Skin epidermis (tissue), 12 donors: Measurements from ENCODE around the gene GCH1.
A peak's percentile ranks its signal among the peaks of the same experiment; 100 is the strongest.
"Not testable (repeated sequence)": the region's sequence is repeated elsewhere in the genome, so short reads cannot be mapped to it uniquely, and the experiment has no call there.

Source experiments
- H3K27ac ChIP-seq, 21 experiments: fragments of 200-600 bp; sonication (generic) in 11 of 21; one replicate each; pipeline ENCODE4 v1.5.0; 2020; ENCODE audit warnings: mild to moderate bottlenecking in 3 of 21, inconsistent platforms in 2 of 21, moderate library complexity in 2 of 21
- H3K4me3 ChIP-seq, 7 experiments: fragments of 200-600 bp; sonication (generic) in 2 of 7; one replicate each; pipeline ENCODE4 v1.5.0; 2020; ENCODE audit warnings: inconsistent platforms in 2 of 7, mild to moderate bottlenecking in 2 of 7, moderate library complexity in 1 of 7

The GCH1 gene, protein sequence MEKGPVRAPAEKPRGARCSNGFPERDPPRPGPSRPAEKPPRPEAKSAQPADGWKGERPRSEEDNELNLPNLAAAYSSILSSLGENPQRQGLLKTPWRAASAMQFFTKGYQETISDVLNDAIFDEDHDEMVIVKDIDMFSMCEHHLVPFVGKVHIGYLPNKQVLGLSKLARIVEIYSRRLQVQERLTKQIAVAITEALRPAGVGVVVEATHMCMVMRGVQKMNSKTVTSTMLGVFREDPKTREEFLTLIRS

DNA sequence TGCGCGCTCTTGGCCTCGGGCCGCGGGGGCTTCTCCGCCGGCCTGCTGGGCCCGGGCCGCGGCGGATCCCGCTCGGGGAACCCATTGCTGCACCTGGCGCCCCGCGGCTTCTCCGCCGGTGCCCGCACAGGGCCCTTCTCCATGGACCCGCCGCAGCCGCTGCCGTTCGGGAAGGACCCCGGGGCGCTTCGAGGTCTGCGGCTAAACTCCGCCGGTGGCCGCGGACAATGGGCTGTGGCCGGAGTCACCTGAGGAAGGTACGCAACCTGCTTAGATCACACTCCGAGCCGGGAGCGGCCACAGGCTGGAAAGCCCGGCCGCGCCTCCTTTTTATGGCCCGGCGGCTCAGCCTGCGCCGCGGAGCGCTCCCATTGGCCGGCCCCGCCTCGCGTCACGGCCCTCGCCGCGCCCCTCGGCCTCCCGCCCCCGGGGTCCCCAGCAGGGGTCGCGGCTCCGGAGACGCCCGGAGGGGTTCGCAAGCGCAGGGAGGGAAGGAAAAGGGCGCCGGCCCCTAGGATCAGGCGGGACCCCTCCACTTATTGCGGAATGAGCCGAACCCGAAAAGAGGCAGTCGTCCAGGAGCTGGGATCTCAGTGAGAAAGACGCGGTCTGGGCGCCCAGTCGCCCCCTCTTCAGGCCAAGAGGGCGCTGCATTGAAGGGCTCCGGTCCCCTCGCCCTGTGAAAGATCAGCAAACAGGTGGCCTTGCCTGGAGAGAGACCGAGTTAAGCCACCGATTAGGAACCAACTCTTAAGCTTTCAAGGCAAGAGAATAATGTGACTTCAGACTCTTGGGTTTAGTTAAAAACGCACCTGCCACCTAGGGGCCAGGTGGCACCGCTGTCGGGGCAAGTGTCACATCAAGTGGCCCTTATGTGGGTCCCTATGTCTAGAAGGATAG, at the start of gene GCH1:
Gene GCH1 (minus strand): TSS at position 306 of the 900 bp plus-strand sequence. CDS start 163 bp downstream, at position 143.
- Histone ChIP-seq H3K4me3 (peak within 1 kb of the TSS; percentile 58 to 99 (median 85)), H3K27ac (peak within 1 kb of the TSS; percentile 50 to 94 (median 85))

- peak overlapping the region in 1 of 21 experiments; percentile 7 for H3K27ac ChIP-seq
- H3K4me3 ChIP-seq = no peak overlapping the region
Observed at GRCh38 chr14:54947230-54947629, 44.6 kb upstream of the GCH1 start.

DNA sequence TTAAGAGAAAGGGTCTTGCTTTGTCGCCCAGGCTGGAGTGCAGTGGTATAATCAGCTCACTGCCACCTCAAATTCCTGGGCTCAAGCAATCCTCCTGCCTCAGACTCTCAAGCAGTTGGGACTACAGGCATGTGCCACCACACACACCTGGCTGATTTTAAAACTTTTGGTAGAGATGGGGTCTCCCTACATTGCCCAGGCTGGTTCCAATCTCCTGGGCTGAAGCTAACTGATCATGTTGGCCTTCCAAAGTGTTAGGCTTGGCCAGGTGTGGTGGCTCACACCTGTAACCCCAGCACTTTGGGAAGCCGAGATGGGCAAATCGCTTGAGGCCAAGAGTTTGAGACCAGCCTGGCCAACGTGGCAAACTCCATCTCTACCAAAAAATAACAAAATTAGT, 43.9 kb upstream of the GCH1 start:
- no peak overlapping the region for H3K27ac ChIP-seq
- H3K4me3 ChIP-seq = no peak overlapping the region

- Histone ChIP-seq H3K4me3 (no peak overlapping the region), H3K27ac (no peak overlapping the region)
Observed at GRCh38 chr14:54944737-54945391, 42.2 kb upstream of the GCH1 start.

- Histone ChIP-seq H3K4me3 (no peak overlapping the region), H3K27ac (no peak overlapping the region)
Observed at GRCh38 chr14:54942913-54943312, 40.3 kb upstream of the GCH1 start.

DNA sequence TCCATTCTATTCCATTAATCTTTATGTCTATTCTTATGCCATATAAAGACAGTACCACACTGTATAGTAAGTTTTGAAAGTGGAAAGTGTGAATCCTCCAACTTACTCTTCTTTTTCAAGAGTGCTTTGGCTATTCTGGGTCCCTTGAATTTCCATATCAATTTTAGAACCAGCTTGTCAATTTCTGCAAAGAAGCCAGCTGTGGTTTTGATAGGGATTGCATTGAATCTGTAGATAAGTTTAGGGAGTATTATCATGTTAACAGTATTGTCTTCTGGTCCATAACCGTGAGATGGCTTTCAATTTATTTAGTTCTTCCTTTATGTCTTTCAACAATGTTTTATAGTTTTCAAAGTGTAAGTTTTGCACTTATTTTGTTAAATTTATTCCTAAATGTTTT, 34.2 kb upstream of the GCH1 start:
- no peak overlapping the region for H3K27ac ChIP-seq
- H3K4me3 ChIP-seq = no peak overlapping the region

GRCh38 chr14:54935958-54936357, 33.3 kb upstream of the GCH1 start:
- Histone ChIP-seq H3K4me3 (no peak overlapping the region), H3K27ac (no peak overlapping the region)

DNA sequence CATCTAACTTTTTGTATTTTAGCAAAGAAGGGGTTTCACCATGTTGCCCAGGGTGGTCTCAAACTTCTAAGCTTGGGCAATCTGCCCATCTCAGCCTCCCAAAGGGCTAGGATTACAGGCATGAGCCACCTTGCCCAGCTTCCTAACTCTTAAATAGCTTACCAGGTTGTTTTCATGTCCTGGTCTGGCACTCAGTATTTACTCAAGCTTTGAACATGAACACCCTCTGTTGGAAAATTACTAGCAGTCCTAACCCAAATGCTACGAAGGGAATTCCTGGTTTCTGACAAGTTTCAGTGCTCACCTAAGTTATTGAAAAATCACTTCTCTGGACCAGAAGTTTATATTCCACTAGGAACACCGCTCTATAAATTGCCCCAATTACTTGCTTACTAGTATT, 32.5 kb upstream of the GCH1 start:
- no peak overlapping the region for H3K27ac ChIP-seq
- no peak overlapping the region for H3K4me3 ChIP-seq

- no peak overlapping the region for H3K4me3 ChIP-seq
- no peak overlapping the region for H3K27ac ChIP-seq
Observed at GRCh38 chr14:54933006-54933405, 30.4 kb upstream of the GCH1 start.

- Histone ChIP-seq H3K4me3 (no peak overlapping the region), H3K27ac (no peak overlapping the region)
Observed at GRCh38 chr14:54931598-54932340, 29.1 kb upstream of the GCH1 start.

GRCh38 chr14:54931101-54931500, 28.5 kb upstream of the GCH1 start:
- Histone ChIP-seq H3K27ac (no peak overlapping the region), H3K4me3 (no peak overlapping the region)

GRCh38 chr14:54929556-54929955, 26.9 kb upstream of the GCH1 start:
- H3K27ac ChIP-seq = no peak overlapping the region
- H3K4me3 ChIP-seq = no peak overlapping the region

DNA sequence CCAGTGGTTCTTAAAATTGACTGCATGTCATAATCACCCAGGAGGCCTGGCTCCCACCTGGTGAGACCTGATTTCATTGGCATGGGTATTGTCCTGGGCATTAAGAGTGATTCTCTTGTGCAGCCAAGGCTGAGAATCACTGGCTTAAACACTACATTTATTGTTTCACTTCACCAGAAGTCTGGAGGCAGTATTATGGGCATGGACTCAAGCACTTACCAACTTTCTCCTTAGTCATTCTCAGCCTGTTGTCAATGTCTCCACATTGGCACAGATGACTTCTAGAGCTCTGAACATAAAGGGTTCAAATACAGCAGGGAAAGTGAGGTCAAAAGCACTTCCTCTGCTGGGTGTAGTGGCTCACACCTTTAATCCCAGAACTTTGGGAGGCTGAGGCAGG, 25.6 kb upstream of the GCH1 start:
- Histone ChIP-seq H3K4me3 (no peak overlapping the region), H3K27ac (no peak overlapping the region)

DNA sequence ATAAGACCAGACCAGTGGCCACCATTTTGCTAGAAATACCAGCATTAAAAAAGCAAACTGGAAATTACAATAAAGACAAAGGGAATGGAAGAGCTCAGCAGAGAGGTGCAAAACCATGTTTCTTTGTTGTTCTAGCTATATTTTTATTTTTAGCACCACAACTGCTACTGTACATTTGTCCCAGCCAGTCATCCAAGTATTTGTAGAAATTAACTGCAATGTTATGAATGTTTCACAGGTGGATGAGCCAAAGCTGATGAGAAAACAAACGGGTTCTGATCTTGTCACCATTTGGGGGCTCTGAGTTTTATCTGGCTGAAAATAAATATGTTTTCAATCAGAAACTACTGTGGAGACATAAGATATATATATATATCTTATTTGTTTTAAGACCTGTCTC, 24.9 kb upstream of the GCH1 start:
- Histone ChIP-seq H3K4me3 (no peak overlapping the region), H3K27ac (no peak overlapping the region)

- H3K27ac ChIP-seq, H3K4me3 ChIP-seq: not testable (repeated sequence)
Observed at GRCh38 chr14:54926570-54926969, 23.9 kb upstream of the GCH1 start.

- H3K27ac ChIP-seq = no peak overlapping the region
Observed at GRCh38 chr14:54922598-54922997, 20.0 kb upstream of the GCH1 start.

GRCh38 chr14:54920052-54920451, 17.4 kb upstream of the GCH1 start:
- no peak overlapping the region for H3K4me3 ChIP-seq
- no peak overlapping the region for H3K27ac ChIP-seq

More at GRCh38 chr14:54922598-54922997, 20.0 kb upstream of the GCH1 start:
- H3K4me3 ChIP-seq = no peak overlapping the region

- Histone ChIP-seq H3K27ac (no peak overlapping the region), H3K4me3 (no peak overlapping the region)
Observed at GRCh38 chr14:54919330-54919729, 16.7 kb upstream of the GCH1 start.

DNA sequence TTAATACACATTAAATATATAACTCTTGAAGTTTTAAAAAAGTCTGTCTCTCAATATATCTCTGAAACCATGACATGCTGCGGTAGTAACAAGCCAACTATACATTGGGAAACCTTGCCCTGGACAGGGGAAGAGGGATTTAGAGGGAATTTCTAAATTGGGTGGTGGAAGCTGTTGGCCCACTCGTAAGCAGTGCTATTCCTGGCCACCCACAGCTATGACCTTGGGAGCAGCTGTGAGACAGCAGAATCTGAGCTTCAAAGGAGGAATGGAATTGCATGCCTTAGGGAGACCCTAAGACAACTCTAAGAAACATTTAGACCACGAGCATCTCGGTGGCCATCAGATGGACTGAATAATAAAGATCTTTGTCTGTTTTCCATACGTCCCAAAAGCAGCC, 15.8 kb upstream of the GCH1 start:
- no peak overlapping the region for H3K27ac ChIP-seq
- no peak overlapping the region for H3K4me3 ChIP-seq

GRCh38 chr14:54916101-54916500, 13.5 kb upstream of the GCH1 start:
- no peak overlapping the region for H3K27ac ChIP-seq

More at GRCh38 chr14:54916101-54916500, 13.5 kb upstream of the GCH1 start:
- H3K4me3 ChIP-seq = no peak overlapping the region
